IPS-18a (cell line): ENCODE results near the gene PTPRM.

Source experiments
- H3K27ac ChIP-seq: one replicate; pipeline ENCODE4 v1.5.1; 2013; ENCODE audit warnings: low read length
- H3K27me3 ChIP-seq: one replicate; pipeline ENCODE4 v1.6.1; 2013; ENCODE audit warnings: mild to moderate bottlenecking, low read length; ENCODE audit not compliant: control insufficient read depth, insufficient read depth
- H3K36me3 ChIP-seq: one replicate; pipeline ENCODE4 v1.6.1; 2013; ENCODE audit warnings: low read depth, low read length; ENCODE audit not compliant: control insufficient read depth
- H3K4me1 ChIP-seq: one replicate; pipeline ENCODE4 v1.6.1; 2013; ENCODE audit warnings: low read depth, low read length; ENCODE audit not compliant: control insufficient read depth
- H3K4me3 ChIP-seq: one replicate; pipeline ENCODE4 v1.5.1; 2013; ENCODE audit warnings: low read length
- H3K9ac ChIP-seq: one replicate; pipeline ENCODE4 v1.6.1; 2013; ENCODE audit warnings: mild to moderate bottlenecking, low read length, moderate library complexity
- H3K9me3 ChIP-seq: one replicate; pipeline ENCODE4 v1.6.1; 2013; ENCODE audit warnings: low read depth, low read length; ENCODE audit not compliant: control insufficient read depth

The PTPRM gene

GRCh38 chr18:7766346-7766745 lies 199.2 kb downstream of the PTPRM start:
- Histone ChIP-seq H3K36me3 (no peaks in the 10 kb centered on the region), H3K9ac (no peak overlapping the region), H3K27me3 (no peaks in the 10 kb centered on the region), H3K4me1 (peaks cover 15% of the 10 kb centered on the region), H3K27ac (no peak overlapping the region), H3K9me3 (no peaks in the 10 kb centered on the region), H3K4me3 (no peak overlapping the region)

GRCh38 chr18:7766817-7767216 lies 199.7 kb downstream of the PTPRM start:
- Histone ChIP-seq H3K36me3 (no peaks in the 10 kb centered on the region), H3K9ac (no peak overlapping the region), H3K27ac (no peak overlapping the region), H3K9me3 (no peaks in the 10 kb centered on the region), H3K4me1 (peaks cover 15% of the 10 kb centered on the region), H3K27me3 (no peaks in the 10 kb centered on the region), H3K4me3 (no peak overlapping the region)

- Histone ChIP-seq H3K9me3 (no peaks in the 10 kb centered on the region), H3K27me3 (no peaks in the 10 kb centered on the region), H3K4me3 (no peak overlapping the region), H3K27ac (no peak overlapping the region), H3K4me1 (peaks cover 6% of the 10 kb centered on the region), H3K36me3 (no peaks in the 10 kb centered on the region), H3K9ac (no peak overlapping the region)
Observed at GRCh38 chr18:7770908-7771307, 203.8 kb downstream of the PTPRM start.

- Histone ChIP-seq H3K4me3 (no peak overlapping the region), H3K36me3 (no peaks in the 10 kb centered on the region), H3K27ac (no peak overlapping the region), H3K4me1 (no peaks in the 10 kb centered on the region), H3K27me3 (no peaks in the 10 kb centered on the region), H3K9me3 (no peaks in the 10 kb centered on the region), H3K9ac (no peak overlapping the region)
Observed at GRCh38 chr18:7772510-7772888, 205.4 kb downstream of the PTPRM start.

DNA sequence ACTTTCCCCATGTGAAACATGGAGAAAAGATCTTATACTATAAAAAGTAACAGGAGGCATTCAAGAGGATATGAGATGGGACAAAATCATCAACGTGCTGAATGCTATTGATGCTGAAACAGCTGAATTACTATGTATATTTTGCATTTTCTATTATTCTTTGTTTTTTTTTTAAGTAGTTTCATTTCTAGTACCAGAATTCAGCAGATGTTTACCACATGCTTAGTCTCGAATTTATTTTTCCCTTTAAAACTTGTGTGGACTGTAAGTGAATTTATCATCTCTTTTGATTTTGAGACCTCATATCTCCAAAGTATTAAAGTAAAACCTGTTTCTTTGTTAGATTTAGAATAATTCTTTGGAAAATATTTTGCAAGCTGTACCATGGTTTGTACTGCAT lies 205.8 kb downstream of the PTPRM start:
- no peaks in the 10 kb centered on the region for H3K9me3 ChIP-seq
- no peaks in the 10 kb centered on the region for H3K4me1 ChIP-seq
- no peak overlapping the region for H3K9ac ChIP-seq
- H3K36me3 ChIP-seq, result no peaks in the 10 kb centered on the region
- no peak overlapping the region for H3K4me3 ChIP-seq
- H3K27me3 ChIP-seq, result no peaks in the 10 kb centered on the region
- H3K27ac ChIP-seq, result no peak overlapping the region

DNA sequence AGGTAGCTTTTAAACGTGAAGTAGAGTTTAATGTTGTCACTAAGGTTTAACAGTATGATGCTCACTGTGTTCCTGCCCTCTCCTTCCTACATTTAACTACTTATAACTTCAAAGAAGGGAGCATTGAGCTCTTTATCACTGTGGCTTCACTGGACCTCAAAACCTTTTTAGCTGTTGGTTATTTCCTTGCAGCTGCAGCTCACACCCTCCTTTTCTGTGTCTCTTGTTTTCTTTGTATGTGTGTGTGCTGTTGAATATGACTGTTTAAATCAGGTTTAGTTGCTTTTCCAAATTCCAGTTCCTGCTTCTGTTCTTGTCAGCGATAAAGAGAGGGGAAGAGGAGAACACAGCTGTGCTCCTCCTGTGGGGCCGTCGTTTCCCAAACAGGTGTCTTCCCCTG lies 208.0 kb downstream of the PTPRM start:
- no peaks in the 10 kb centered on the region for H3K9me3 ChIP-seq
- H3K4me1 ChIP-seq, result no peaks in the 10 kb centered on the region
- no peak overlapping the region for H3K27ac ChIP-seq
- H3K27me3 ChIP-seq, result no peaks in the 10 kb centered on the region
- H3K36me3 ChIP-seq, result no peaks in the 10 kb centered on the region
- no peak overlapping the region for H3K4me3 ChIP-seq
- no peak overlapping the region for H3K9ac ChIP-seq

DNA sequence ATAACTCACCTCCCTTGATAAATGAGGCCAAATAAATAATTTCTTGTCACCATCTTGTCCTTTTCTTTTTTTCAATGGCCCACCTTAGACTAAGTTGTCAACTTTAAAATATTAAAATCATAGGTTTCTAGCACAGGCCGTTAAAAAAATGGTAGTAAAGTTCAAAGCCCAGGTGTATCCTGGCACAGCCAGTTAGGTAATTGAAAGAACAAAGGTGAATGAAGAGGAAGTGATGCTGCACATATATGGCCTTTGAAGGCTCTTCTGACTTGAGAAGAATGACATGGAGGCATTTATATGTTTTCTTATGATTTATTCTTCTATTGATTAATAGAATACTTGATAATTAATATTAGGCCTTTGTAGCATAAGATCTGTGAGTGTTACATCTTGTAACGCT lies 208.7 kb downstream of the PTPRM start:
- Histone ChIP-seq H3K9ac (no peak overlapping the region), H3K27me3 (no peaks in the 10 kb centered on the region), H3K27ac (no peak overlapping the region)

DNA sequence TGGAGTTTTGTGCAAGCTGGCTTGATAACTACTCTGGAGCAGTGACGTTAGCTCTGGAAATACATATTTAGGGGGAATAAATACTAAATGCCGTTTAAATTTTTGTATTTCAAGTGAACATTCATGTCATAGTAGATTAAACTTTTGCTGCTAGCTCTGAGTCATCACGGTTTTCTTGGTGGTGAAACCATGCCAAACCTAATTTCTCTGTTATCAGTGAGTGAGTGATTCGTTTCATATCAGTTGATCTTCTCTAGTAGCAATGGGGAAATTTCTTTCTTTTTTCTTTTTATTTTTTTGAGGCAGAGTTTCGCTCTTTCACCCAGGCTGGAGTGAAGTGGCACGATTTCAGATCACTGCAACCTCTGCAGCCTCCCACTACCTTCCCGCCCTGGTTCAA lies 211.1 kb downstream of the PTPRM start:
- Histone ChIP-seq H3K9ac (no peak overlapping the region), H3K4me3 (no peak overlapping the region), H3K36me3 (no peaks in the 10 kb centered on the region), H3K9me3 (no peaks in the 10 kb centered on the region), H3K4me1 (no peaks in the 10 kb centered on the region), H3K27ac (no peak overlapping the region), H3K27me3 (no peaks in the 10 kb centered on the region)

More for the DNA sequence above, 208.7 kb downstream of the PTPRM start:
- no peaks in the 10 kb centered on the region for H3K4me1 ChIP-seq
- no peaks in the 10 kb centered on the region for H3K9me3 ChIP-seq
- no peaks in the 10 kb centered on the region for H3K36me3 ChIP-seq
- no peak overlapping the region for H3K4me3 ChIP-seq

DNA sequence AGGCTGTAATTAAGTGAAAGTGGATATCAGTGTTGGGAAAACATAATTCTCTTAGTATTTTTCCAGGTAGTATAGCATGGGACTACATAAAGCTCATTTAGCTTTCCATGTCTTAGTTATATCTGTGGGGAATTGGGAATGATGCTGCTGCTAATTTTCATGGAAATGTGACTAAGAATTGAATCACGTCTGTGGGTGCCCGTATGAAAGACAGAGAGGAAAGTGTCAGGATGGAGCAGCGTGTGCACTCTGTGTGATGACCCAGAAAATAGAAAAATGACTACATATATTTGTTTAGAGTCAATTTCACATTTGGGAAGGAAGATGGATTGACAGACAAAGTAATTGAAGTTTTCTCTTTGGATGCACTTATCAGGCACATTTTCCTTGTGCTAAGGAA lies 212.1 kb downstream of the PTPRM start:
- Histone ChIP-seq H3K27me3 (no peaks in the 10 kb centered on the region), H3K4me3 (no peak overlapping the region), H3K27ac (no peak overlapping the region), H3K4me1 (no peaks in the 10 kb centered on the region), H3K36me3 (no peaks in the 10 kb centered on the region), H3K9ac (no peak overlapping the region), H3K9me3 (no peaks in the 10 kb centered on the region)

GRCh38 chr18:7784171-7784570 lies 217.1 kb downstream of the PTPRM start:
- Histone ChIP-seq H3K9me3 (no peaks in the 10 kb centered on the region), H3K9ac (no peak overlapping the region), H3K4me1 (no peaks in the 10 kb centered on the region)

DNA sequence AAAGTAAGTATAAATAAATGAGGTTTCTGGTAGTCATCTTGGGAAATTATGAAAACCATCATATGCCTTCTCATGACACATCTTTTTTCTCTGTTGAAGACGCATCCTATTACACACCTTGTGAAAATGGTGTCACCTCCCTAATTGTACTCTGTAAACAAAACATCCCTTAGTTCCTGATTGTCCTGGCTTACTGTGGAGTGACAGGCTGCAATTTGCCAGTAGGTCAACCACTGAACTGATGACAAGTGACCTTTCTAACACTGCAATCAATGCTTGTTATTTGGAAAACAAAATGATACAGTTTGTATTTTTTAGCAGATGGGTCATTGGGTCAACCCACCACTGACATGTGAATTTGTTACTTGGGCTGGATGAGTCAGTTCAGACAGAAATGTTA lies 219.5 kb downstream of the PTPRM start:
- Histone ChIP-seq H3K27me3 (no peaks in the 10 kb centered on the region), H3K9ac (no peak overlapping the region), H3K4me1 (peaks cover 14% of the 10 kb centered on the region), H3K9me3 (no peaks in the 10 kb centered on the region), H3K36me3 (no peaks in the 10 kb centered on the region), H3K4me3 (no peak overlapping the region), H3K27ac (no peak overlapping the region)

More at GRCh38 chr18:7784171-7784570, 217.1 kb downstream of the PTPRM start:
- H3K36me3 ChIP-seq, result no peaks in the 10 kb centered on the region
- no peak overlapping the region for H3K27ac ChIP-seq
- no peaks in the 10 kb centered on the region for H3K27me3 ChIP-seq
- no peak overlapping the region for H3K4me3 ChIP-seq

DNA sequence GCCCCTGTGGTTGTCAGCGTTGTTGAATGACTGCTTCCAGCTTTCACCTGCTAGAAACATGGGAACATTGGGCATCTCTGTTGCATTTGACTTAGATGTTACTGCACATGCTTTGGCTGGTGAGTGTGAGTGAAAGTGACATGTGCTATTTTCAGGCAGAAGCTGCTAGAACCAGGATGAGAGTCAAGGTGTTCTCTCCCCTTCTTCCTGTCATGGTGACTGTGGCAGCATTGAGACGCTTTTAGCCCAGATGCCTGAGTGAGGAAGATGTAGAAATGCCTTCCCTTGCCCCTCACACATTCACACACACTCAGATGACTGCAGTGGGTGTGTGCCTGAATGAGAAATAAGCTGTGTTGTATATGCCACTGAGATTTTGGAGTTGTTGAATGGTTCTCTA lies 220.2 kb downstream of the PTPRM start:
- H3K9ac ChIP-seq, result no peak overlapping the region
- no peaks in the 10 kb centered on the region for H3K36me3 ChIP-seq
- H3K9me3 ChIP-seq, result no peaks in the 10 kb centered on the region
- no peaks in the 10 kb centered on the region for H3K27me3 ChIP-seq
- no peak overlapping the region for H3K4me3 ChIP-seq
- peaks cover 14% of the 10 kb centered on the region for H3K4me1 ChIP-seq
- no peak overlapping the region for H3K27ac ChIP-seq
